ENCODE results near the gene PYY. TPM values are rescaled to one million over a fixed set of nuclear protein-coding genes. Genes with fewer than 3 reads are reported as not detected.
"Not testable (repeated sequence)": the region's sequence is repeated elsewhere in the genome, so short reads cannot be mapped to it uniquely, and the experiment has no call there.

The PYY gene
- total RNA-seq, 1 experiment from 2014 or later = 2.0 TPM

GRCh38 chr17:43928609-43929008, 25.1 kb downstream of the PYY start:
- H4K8ac ChIP-seq (replicated peaks; ENCODE audit: insufficient read length, low read depth, low read length) = no peak overlapping the region
- no peak overlapping the region for H3K9ac ChIP-seq (ENCODE audit: extremely low read depth, insufficient read length, low read length)
- peaks cover 7 to 10% of the 10 kb centered on the region in 2 experiments for H3K4me1 Mint-ChIP-seq
- H3K9me3 ChIP-seq (ENCODE audit: control insufficient read depth, low read depth, low read length) = no peaks in the 10 kb centered on the region
- H3K79me2 ChIP-seq (ENCODE audit: insufficient read depth, low read length) = no peaks in the 10 kb centered on the region
- no peak overlapping the region for H3K27ac Mint-ChIP-seq
- no peak overlapping the region for H3K4me2 ChIP-seq (ENCODE audit: insufficient read depth, insufficient read length, low read length)
- no CpG with 5 or more reads among the region's 1 CpG for WGBS (ENCODE audit: extremely low coverage, insufficient read length, low lambda C conversion rate)
- H4K20me1 ChIP-seq (ENCODE audit: control insufficient read depth, insufficient read depth, insufficient read length) = no peaks in the 10 kb centered on the region
- H3K9me3 Mint-ChIP-seq = peaks cover 0 to 3% of the 10 kb centered on the region in 2 experiments; a peak in 1 of 5 replicates
- H3K23me2 ChIP-seq (ENCODE audit: insufficient read length, low read depth, low read length, poor library complexity, severe bottlenecking) = no peaks in the 10 kb centered on the region
- no peak overlapping the region for H2BK5ac ChIP-seq (ENCODE audit: insufficient read length, low read length)
- no peak overlapping the region for H4K5ac ChIP-seq (ENCODE audit: insufficient read length, low read depth, low read length)
- H3T11ph ChIP-seq (ENCODE audit: low read length) = no peak overlapping the region
- H3K27me3 Mint-ChIP-seq (ENCODE audit: low read depth) = peaks cover 51% of the 10 kb centered on the region
- no peak overlapping the region for H3K23ac ChIP-seq (ENCODE audit: insufficient read length, low read depth, low read length)
- H3K56ac ChIP-seq (ENCODE audit: insufficient read length, low read depth, low read length) = no peak overlapping the region
- H3K18ac ChIP-seq (ENCODE audit: insufficient read length, low read depth, low read length) = no peak overlapping the region
- H3K4me3 Mint-ChIP-seq = no peak overlapping the region
- no peak overlapping the region for H3K4ac ChIP-seq (ENCODE audit: low read depth, low read length)
- H3K36me3 Mint-ChIP-seq (ENCODE audit: insufficient read depth in 1 of 3, low read depth in 3 of 3) = no peaks in the 10 kb centered on the region
- H2AK5ac ChIP-seq (ENCODE audit: insufficient read length, low read length) = no peak overlapping the region
- no peak overlapping the region for H2BK20ac ChIP-seq (ENCODE audit: low read depth, low read length, poor library complexity, severe bottlenecking)
- no peak for TF ChIP-seq CTCF (conservative IDR thresholded peaks at IDR 0.05)
- H3K4me1 ChIP-seq (ENCODE audit: insufficient read depth, low read length) = no peaks in the 10 kb centered on the region
- no peak overlapping the region for H4K91ac ChIP-seq (ENCODE audit: insufficient read length, low read depth, low read length)
- no peaks in the 10 kb centered on the region for H3K79me1 ChIP-seq (ENCODE audit: insufficient read depth, low read depth, low read length, poor library complexity, severe bottlenecking)
- no peak for DNase-seq
- H3K27me3 ChIP-seq (ENCODE audit: insufficient read depth, low read length) = no peaks in the 10 kb centered on the region; the same call in 1 of the 2 replicates
- H2BK120ac ChIP-seq (ENCODE audit: low read depth, low read length, poor library complexity, severe bottlenecking) = no peak overlapping the region
- no peak overlapping the region for H2BK12ac ChIP-seq (ENCODE audit: insufficient read length, low read depth, low read length)
- H3K27ac ChIP-seq (ENCODE audit: insufficient read length, low read depth, low read length) = no peak overlapping the region
- no peak overlapping the region for H3K14ac ChIP-seq (ENCODE audit: insufficient read depth, low read length)
- H2AFZ ChIP-seq (ENCODE audit: low read length) = no peak overlapping the region
- H2BK15ac ChIP-seq (ENCODE audit: low read depth, low read length) = no peak overlapping the region

- Mint-ChIP-seq H3K27me3 (ENCODE audit: low read depth) (peaks cover 52% of the 10 kb centered on the region), H3K4me3 (peak overlapping the region in 1 of 2 experiments; percentile 9; a peak in 2 of 5 replicates), H3K4me1 (peaks cover 7 to 10% of the 10 kb centered on the region in 2 experiments)
- H3K79me1 ChIP-seq (ENCODE audit: insufficient read depth, low read depth, low read length, poor library complexity, severe bottlenecking); H4K20me1 ChIP-seq (ENCODE audit: control insufficient read depth, insufficient read depth, insufficient read length); H3K27ac Mint-ChIP-seq; DNase-seq; H2AFZ ChIP-seq (ENCODE audit: low read length); H2BK20ac ChIP-seq (ENCODE audit: low read depth, low read length, poor library complexity, severe bottlenecking); H3K9me3 ChIP-seq (ENCODE audit: control insufficient read depth, low read depth, low read length); H2BK15ac ChIP-seq (ENCODE audit: low read depth, low read length); H3K9ac ChIP-seq (ENCODE audit: extremely low read depth, insufficient read length, low read length); H3K23ac ChIP-seq (ENCODE audit: insufficient read length, low read depth, low read length); H3K18ac ChIP-seq (ENCODE audit: insufficient read length, low read depth, low read length); H3K23me2 ChIP-seq (ENCODE audit: insufficient read length, low read depth, low read length, poor library complexity, severe bottlenecking); H2BK12ac ChIP-seq (ENCODE audit: insufficient read length, low read depth, low read length); H3K4me2 ChIP-seq (ENCODE audit: insufficient read depth, insufficient read length, low read length); H4K8ac ChIP-seq (replicated peaks; ENCODE audit: insufficient read length, low read depth, low read length); H3K4ac ChIP-seq (ENCODE audit: low read depth, low read length); H3K27ac ChIP-seq (ENCODE audit: insufficient read length, low read depth, low read length); H2BK120ac ChIP-seq (ENCODE audit: low read depth, low read length, poor library complexity, severe bottlenecking); H2BK5ac ChIP-seq (ENCODE audit: insufficient read length, low read length); H4K5ac ChIP-seq (ENCODE audit: insufficient read length, low read depth, low read length); H3K36me3 Mint-ChIP-seq (ENCODE audit: insufficient read depth in 1 of 3, low read depth in 3 of 3); H3K27me3 ChIP-seq (ENCODE audit: insufficient read depth, low read length); H3K14ac ChIP-seq (ENCODE audit: insufficient read depth, low read length); H4K91ac ChIP-seq (ENCODE audit: insufficient read length, low read depth, low read length); H3K9me3 Mint-ChIP-seq; H3T11ph ChIP-seq (ENCODE audit: low read length); H2AK5ac ChIP-seq (ENCODE audit: insufficient read length, low read length); H3K4me1 ChIP-seq (ENCODE audit: insufficient read depth, low read length); H3K79me2 ChIP-seq (ENCODE audit: insufficient read depth, low read length); H3K56ac ChIP-seq (ENCODE audit: insufficient read length, low read depth, low read length): not testable (repeated sequence)
- WGBS (ENCODE audit: extremely low coverage, insufficient read length, low lambda C conversion rate) = no CpG with 5 or more reads among the region's 5 CpGs
Observed at GRCh38 chr17:43927929-43928328, 25.8 kb downstream of the PYY start.

All from H9 (cell line).